GM10248 (cell line): ENCODE data around the gene ADORA1.

Source experiments
- CTCF ChIA-PET: fragments of 300-600 bp; sonication (Branson Sonifier 250); formaldehyde crosslinking; extraction: SDS; loops from one replicate; lab custom pipeline; 2021; ENCODE audit warnings: antibody characterized with exemption; lab: Yijun Ruan, JAX
- POLR2A ChIA-PET: fragments of 350-650 bp; sonication (Branson Sonifier 250); formaldehyde crosslinking; extraction: SDS; loops from one replicate; lab custom pipeline; 2020; ENCODE audit warnings: antibody characterized with exemption; lab: Yijun Ruan, JAX
- DNase-seq: peaks from one replicate; pipeline ENCODE4 v3.0.0; 2012; ENCODE audit errors: extremely low spot score
- TF ChIP-seq, protein P1 (sequence below): IDR thresholded peaks from 2 replicates; pipeline ENCODE4 v1.5.1; 2012; ENCODE audit warnings: mild to moderate bottlenecking, low read depth; ENCODE audit errors: extremely low read depth, missing control alignments, control extremely low read depth

Gene ADORA1

DNA sequence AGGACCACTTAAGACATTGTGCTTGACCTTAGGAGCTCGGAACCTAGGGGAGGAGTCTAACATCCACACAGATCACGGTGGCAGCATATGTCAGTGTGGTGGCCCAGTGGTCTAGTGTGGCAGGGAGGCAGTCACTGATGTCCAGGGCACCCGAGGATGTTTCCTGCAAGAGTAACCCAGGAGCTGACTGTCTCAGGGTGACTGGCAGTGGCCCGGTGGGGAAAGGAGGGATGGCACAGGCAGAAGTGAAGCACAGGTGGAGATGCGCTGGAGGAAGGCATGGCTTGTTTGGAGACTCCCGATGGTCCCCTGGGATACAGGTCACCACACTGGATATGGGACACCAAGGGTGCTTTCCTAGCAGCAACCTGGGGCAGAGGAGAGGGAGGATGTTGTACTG lies 85.6 kb downstream of the ADORA1 start:
- CTCF ChIA-PET = interaction anchor here (0.6 to 2.7 kb wide), 4 partner anchors 40 to 213 kb away, joined by 3 to 11 read pairs (median 4); no protein-coding TSS in a partner anchor
- TF ChIP-seq, protein P1, sequence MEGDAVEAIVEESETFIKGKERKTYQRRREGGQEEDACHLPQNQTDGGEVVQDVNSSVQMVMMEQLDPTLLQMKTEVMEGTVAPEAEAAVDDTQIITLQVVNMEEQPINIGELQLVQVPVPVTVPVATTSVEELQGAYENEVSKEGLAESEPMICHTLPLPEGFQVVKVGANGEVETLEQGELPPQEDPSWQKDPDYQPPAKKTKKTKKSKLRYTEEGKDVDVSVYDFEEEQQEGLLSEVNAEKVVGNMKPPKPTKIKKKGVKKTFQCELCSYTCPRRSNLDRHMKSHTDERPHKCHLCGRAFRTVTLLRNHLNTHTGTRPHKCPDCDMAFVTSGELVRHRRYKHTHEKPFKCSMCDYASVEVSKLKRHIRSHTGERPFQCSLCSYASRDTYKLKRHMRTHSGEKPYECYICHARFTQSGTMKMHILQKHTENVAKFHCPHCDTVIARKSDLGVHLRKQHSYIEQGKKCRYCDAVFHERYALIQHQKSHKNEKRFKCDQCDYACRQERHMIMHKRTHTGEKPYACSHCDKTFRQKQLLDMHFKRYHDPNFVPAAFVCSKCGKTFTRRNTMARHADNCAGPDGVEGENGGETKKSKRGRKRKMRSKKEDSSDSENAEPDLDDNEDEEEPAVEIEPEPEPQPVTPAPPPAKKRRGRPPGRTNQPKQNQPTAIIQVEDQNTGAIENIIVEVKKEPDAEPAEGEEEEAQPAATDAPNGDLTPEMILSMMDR = no peak

GRCh38 chr1:203214871-203215270 lies 87.3 kb downstream of the ADORA1 start:
- CTCF ChIA-PET = interaction anchor here (0.9 to 7.2 kb wide), 19 partner anchors 8 to 251 kb away, joined by 3 to 174 read pairs (median 16); partner anchors contain the start of genes CHIT1 and MYOG
- no peak for DNase-seq
- POLR2A ChIA-PET = interaction anchor here (0.7 kb wide), 1 partner anchor 8 kb away, joined by 5 read pairs; no protein-coding TSS in a partner anchor
- TF ChIP-seq, protein P1 = no peak

More for the DNA sequence above, 85.6 kb downstream of the ADORA1 start:
- DNase-seq = no peak
- POLR2A ChIA-PET = interaction anchor here (0.6 kb wide), 1 partner anchor 490 kb away, joined by 3 read pairs; no protein-coding TSS in a partner anchor

DNA sequence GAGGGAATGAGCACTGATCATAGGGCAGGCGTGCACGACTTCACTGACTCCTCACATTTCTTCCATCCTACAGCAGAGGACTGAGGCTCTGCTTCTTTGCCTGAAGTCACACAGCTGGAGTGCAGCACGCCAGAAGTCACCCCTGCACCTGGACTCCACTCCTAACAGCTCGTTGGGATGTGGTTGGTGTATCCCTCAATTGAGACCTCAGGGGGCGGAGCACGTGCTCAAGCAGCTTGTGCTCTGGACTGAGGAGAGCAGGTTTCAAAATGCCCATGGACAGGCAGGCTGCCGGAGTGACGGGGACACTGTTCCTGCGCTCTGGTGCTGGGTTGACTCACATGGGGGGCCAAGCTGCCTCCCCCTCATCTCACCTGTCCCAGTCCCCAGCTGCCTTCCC lies 88.0 kb downstream of the ADORA1 start:
- ChIA-PET CTCF (interaction anchor here (0.9 to 7.2 kb wide), 35 partner anchors 9 to 437 kb away, joined by 3 to 174 read pairs (median 7); partner anchors contain the start of genes CHIT1, MYOG and PPFIA4), POLR2A (no interaction called here)
- no peak for DNase-seq
- TF ChIP-seq, protein P1 = no peak

DNA sequence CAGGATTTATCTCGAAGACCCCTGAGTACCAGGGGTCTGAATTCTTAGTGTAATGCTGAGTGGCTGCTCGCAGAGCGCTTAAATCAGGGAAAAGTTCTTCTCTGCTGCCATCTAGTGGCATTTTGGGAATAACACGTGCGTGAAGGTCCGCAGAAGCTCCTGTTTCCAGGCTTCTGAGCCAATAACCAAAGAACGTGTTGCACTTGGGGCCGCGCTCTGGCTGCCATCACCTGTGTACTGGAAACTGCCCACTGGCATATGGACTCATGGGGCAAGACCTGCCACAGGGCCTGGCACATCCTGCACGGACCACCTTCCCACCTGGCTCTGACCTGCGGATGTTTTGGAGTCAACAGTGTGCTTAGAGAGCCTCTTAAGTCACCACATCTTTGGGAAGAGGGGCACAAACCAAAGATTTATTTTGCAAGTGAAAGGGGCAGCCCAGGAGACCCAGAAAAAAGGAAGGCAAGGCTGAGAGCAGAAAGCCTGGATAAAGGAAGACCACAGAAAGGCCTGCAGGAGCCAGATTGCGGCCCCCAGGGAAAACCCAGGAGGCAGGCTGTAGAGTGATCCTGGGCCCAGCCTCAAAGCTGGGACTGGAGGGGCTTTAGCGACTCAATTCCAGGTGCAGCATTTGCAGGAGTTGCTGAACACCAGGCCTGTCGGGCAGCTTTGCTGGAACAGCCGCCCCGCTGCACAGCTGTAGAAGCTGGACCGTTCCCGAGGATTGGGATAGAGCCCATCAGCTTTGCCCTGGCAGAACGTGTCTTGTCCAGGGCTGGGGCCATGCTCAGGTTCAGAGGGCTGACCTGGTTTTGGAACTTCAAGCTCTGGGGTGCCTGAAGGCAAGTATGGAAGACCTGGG lies 89.0 kb downstream of the ADORA1 start:
- TF ChIP-seq, protein P1 = peak; percentile 83
- peak; percentile 77 for DNase-seq
- ChIA-PET CTCF (interaction anchor here (0.8 to 7.2 kb wide), 40 partner anchors 8 to 436 kb away, joined by 3 to 174 read pairs (median 6); partner anchors contain the start of genes CHIT1 and MYOG), POLR2A (no interaction called here)
